HG03108 (cell line): ENCODE results near the gene GLCCI1.

Source experiments
- ATAC-seq: cut with Tn5 transposase; IDR thresholded peaks from one replicate; pipeline ENCODE4 v1.9.1; 2021; ENCODE audit warnings: moderate library complexity; ENCODE audit not compliant: unreplicated experiment

GLCCI1 gene

DNA sequence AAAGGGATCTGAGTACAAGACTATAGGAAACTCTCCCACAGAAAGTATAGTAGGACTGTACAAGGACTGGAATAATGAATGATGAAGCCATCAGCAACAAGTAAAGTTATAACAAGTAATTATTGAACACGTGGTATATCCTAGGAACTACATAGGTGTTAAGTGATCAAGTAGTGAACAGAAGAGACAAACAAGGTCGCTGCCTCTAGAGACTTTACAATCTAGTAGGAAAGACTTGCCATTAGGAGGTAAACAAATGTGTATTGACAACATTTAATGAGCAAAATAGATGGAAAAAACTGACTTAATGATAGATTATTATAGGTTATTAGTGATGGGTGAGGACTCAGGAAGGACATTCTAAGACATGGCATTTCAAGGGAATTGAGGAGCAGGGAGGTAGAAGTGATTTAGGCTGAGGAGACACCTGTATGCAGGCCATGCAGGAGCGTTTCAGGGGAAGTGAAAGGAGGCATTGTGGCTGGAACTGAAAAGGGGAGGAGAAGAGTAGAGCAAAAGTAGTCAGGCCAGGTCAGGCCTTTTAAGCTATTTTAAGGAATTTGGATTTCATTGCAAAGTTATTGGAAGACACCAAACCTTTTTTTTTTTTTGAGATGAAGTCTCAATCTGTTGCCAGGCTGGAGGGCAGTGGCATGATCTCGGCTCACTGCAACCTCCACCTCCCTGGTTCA lies 8.5 kb upstream of the GLCCI1 start:
- ATAC-seq = peak; percentile 96

DNA sequence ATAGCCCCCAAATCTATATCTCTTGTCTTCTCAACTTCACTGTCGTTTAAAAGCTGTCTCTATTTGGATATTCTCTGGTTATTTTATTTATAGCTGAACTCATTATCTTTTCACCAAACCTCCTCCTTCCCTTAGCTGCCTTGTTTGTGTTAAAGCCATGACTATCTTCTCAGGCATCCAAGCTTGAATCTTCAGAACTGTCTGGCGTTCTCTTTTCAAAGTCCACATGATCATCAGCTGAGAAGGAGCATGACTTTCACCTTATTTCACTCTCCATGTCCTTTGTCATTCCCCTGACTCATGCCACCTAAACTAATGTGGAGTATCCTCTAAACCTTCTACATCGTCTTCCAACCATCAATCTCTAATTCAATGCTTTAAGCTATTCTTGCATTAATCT lies 5.7 kb upstream of the GLCCI1 start:
- ATAC-seq = no peak

DNA sequence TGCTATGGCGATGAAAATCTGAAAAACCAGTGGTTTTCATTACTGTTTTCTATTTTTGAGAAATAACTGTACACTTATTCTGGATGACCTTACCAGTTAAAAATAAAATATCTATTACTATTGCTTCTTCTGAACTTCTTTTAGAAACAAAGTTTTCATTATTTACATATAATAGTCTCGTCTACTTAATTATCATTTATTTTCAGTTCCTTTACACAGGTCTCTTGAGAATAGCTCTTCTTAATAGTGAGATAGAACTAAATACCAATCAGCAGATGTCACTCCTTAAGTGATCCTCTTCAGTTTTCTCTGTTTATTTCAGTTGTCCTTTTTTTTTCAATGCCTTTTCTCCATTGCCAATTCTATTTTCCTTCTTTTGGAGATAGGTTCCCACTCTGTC lies 4.3 kb upstream of the GLCCI1 start:
- ATAC-seq = no peak

DNA sequence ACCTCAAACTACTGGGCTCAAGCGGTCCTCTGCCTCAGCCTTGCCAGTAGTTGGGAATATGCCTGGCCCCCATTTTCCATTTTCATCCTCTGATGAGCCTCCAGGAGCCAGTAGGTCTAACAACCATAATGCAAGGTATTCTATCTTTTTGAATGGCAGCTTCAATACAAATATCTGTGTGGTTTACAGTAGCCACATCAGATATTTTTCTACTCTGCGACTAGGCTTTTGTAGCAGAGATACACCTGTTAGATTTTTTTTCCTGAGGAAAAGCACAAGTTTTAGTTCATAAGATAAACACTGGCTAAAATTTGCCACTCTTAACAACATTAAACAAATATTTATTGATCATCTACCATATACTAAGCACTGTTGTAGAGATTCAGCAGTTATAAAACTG lies 3.9 kb upstream of the GLCCI1 start:
- no peak for ATAC-seq

DNA sequence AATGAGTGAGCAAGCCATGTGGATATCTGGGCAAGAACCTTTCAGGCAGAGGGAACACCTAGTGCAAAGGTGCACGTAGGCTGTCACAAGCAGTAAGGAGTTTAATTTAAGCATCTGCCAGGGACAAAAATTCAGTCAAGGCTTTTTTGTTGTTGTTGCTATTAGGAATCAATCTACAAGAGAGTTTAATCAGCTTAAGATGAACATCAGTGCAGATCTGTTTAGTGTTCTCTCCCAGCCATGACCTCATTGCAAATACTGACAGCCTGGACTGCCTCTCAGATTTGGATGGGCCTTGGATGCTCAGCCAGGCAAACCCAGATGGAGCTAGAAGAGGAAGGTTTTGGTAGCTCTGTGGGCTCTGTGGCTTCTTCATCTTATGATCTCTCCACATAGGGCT lies 3.3 kb upstream of the GLCCI1 start:
- no peak for ATAC-seq

DNA sequence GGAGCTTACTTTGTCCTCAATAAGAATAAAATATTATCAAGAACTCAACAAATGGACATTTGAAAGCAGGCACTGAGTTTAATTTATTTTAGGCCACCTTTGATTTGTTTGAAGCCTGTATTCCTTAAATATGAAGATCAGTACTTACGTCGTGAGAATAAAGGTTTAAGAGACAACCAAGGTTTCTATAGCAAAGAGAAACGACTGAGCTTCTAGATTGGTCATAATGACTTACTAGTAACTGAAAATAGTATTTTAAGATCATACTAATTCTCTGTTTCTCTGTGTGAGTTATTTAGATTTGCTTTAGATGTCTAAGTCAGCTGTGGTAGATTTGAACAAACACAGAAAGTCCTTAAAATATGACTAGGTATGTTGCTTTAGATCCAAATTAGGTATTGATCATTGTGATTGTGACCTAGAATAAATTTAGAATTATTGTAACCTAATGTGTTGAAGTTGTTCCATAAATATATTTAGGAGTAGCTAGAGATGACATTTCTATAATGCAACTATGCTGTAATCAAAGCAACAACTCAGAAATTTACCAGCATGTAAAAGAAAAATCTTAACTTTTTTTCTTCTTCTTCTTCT lies 2.4 kb upstream of the GLCCI1 start:
- no peak for ATAC-seq

DNA sequence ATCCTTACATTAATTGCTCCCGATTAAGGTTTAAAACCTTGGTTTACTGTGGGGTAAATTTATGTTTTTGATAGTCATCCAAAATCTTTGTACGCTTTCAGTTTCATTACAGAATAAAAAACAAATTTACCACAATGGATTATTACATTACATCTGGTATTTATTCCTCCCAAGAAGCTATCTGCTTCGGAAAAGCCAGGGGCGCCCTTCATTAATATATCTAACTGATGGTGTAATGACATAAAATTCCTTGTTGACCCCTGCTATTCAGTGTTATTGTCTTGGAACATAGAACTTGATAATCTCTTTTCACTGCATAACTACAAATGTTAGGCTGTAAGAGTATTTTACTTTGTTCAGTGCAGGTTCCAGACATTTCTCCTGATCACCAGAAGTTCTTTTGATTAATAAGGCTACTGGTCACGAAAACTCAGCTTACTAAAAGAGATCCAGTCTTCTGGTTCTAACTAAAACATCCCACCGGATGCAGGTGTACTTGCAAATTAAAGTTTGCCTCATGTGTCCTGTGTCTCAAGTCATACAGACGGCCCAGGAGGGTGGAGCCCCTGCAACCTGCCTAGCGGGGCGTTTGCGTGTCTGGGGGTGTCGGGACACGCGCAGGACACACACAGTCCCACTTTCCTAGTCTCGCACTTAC lies 581 bp upstream of the GLCCI1 start:
- ATAC-seq = no peak

DNA sequence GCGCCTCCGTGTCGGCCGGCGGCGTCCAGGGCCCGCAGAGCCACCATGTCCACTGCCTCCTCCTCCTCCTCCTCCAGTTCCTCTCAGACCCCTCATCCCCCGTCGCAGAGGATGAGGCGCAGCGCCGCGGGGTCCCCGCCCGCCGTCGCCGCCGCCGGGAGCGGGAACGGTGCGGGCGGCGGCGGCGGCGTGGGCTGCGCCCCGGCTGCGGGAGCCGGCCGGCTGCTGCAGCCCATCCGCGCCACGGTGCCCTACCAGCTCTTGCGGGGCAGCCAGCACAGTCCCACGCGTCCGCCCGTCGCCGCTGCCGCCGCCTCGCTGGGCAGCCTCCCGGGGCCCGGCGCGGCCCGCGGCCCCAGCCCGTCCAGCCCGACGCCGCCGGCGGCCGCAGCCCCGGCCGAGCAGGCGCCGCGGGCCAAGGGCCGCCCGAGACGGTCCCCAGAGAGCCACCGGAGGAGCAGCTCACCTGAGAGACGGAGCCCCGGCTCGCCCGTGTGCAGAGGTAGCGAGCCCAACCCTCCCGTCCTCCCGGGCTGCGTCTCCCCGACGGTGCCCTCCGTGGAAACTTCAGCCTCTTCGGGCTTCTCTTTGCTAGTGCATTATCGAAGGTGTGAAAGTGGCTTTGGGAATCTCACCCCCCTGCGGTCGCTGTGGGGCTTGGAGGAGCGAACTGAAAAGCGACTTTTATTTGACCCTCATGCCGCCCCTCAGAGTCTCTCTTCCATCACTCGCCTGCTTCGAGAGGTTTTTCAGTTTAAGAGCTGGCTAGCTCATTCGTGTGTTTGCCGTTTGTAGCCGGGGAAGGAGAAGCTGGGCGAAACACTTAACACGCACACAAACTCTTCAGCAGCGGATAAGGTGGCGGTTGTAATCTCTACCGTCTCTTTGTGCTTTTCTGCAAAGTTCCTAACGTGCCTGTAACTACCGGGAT lies 975 bp downstream of the GLCCI1 start:
- ATAC-seq = no peak

DNA sequence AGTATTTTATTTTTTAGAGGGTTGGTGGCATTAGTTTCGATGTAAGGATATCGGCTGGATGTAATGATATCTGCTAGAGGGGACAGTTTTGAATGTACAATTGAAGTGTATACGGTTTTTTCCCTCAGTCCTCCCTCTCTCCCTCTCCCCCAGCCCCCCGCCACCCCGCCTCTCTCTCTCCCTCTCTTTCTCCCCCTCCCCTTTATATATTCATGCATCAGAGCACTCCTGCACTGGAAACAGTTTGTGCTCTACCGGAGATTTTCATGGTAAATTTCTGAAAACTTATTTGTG lies 1.6 kb downstream of the GLCCI1 start:
- ATAC-seq = no peak

DNA sequence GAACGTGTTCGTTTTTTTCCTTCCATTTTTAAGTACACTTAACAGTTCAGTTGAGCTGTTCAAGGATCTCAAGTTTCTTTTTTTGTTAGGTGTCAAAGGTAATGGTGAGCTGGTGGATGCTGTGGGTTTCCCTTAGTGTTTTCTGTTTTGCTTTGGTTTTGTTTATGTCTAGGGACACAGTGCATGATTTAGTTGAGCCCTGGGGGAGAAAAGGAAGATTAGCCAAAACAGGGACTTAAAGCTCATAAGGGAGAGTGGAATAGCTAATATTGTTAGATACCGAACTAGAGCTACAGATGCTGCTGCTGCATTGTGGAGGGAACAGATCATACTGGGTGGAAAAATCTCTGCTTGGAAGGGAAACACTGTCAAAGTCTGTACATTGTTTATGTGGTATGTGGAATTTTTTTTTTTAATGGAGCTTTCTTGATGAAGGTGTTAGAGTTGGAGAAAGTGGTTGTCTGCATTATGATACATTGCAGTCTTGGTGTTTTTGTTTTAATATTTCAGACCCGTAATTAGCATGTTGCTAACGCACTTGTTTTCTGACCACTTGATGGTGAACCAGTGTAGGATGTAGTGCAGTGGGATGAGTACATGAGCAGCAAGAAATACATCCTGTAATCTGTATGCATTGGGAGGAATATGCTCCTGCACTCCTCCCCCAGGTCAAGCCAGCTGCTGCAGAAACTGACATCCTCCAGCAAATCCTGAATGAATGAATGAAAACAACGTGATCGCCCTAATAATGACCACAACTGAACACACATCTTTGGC lies 2.1 kb downstream of the GLCCI1 start:
- ATAC-seq = no peak

DNA sequence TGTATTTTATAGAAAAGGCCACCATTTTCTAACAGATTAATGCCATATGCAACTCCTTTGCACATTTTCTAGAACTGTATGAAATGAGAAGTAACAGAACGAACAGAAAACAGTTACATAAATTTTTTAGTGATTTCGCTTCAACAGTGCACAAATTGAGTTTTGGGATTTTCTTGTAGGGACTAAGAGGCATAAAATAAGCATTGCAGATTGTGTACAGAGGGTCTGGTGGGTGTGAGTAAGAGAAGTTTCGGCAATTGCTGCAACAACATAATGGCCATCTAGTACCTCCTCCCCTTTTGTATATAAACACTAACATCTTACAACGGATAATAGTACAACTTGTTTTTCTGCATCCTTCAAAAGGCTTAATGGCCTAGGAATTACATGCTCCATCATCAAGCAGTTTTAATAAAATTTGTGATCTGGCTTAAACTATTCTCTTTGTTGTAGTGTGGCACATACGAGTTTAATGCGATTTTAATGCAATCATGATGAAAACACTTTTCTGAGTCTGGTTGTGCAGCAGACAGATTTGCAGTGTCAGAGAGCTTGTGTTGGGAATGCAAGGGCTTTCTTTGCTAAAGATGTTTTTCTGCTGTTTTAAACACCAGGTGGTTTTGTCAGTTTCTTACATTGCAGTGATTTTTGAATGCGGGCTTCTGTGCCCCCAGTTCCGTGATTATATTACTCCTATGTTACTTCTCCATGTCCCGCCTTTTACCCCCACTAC lies 2.9 kb downstream of the GLCCI1 start:
- ATAC-seq = no peak

DNA sequence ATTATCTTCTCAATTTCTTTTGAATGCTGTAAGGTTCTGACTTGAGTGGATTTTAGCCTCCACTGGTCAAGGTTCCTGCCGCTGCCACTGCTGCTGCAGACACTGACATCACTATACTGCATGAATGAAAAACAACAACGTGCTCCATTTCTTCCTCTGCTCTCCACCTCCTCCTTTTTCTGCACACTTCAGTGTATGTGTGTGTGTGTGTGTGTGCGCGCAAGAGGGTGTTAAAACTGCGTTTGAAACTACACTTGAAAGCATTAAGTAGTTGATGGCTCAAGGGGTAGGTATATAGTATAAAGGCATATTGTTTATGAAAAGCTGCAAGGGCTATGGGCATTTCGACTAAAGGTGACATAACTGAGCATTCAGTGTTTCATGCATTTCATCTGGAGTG lies 3.5 kb downstream of the GLCCI1 start:
- ATAC-seq = no peak

DNA sequence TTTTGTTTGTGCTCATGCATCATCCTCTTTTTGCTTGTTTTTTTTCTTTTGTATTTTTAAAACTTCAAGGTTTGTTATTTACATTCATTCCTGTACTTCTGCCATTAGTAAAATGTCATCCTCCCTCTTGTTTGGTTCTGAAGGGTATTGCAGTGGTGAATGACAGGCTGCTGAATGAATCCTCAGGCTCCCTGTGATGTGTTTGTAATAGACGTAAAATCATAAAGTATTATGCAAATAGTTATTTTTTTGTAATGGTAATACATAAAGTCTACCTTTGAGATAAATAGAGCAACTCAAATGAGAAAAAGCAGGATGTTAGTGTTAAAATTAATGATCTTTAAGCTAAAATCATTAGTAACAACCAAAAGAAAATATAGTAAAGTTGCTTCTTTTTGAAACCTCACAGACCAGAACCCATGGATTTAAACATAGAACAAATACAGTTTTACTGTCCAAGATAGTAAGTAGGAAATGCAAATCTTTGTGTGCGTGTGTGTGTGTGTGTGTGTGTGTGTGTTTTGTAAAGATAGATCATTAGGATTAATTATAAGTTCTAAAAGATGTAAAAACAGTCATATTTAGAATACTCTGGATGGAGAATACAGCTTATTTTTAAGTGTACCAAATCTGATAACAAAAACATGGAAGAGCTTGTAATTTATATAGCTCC lies 4.5 kb downstream of the GLCCI1 start:
- ATAC-seq = no peak

DNA sequence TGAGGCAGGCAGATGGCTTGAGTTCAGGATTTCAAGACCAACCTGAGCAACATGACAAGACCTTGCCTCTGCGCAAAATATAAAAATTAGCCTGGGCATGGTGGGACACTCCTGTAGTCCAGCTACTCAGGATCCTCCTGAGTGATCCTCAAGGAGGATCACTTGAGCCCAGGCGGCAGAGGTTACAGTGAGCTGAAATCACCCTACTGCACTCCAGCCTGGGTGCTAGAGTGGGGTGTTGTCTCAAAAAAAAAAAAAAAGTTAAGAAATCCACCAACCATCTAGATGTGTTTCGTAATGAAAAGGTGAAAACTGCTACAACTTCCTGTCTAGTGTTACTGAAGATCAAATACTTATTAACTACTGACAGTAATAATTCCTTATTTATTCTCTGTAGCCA lies 8.1 kb downstream of the GLCCI1 start:
- no peak for ATAC-seq

DNA sequence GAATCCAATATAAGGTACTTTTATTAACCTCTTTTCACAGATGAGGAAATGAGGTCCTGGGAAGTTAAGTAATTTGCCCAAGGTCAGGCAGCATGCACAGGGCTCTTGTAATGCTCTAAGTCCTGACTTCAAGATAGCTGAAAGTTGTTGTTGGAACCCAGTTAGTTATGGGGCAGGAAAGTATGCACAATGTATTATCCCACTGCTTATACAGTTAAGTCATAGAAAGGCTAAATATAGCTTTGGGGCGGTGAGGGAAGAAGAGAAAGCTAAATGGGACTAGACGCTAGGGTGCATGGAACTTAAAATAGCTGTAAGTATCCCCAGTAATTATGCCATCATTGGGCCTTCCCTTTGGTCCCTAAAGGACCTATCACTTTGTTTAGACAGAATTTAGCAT lies 9.2 kb downstream of the GLCCI1 start:
- no peak for ATAC-seq

DNA sequence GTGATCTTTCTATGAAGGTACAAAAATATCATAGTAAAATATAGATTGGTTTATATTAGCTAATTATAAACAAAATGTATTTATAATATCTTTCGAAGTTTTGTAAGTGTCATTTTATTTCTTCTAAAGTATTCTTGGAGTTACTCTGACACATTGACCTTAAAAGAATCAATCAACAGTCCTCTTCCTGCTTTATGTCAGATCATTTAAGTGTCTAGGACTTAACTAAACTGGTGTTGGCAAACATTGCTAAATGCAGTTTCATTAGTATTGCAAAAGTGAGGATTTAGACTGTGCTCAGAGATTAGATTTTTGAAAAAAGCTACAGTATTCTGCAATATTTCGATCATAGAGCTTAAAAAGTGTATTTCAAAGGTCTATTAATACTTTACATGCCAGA lies 10.3 kb downstream of the GLCCI1 start:
- ATAC-seq = no peak

DNA sequence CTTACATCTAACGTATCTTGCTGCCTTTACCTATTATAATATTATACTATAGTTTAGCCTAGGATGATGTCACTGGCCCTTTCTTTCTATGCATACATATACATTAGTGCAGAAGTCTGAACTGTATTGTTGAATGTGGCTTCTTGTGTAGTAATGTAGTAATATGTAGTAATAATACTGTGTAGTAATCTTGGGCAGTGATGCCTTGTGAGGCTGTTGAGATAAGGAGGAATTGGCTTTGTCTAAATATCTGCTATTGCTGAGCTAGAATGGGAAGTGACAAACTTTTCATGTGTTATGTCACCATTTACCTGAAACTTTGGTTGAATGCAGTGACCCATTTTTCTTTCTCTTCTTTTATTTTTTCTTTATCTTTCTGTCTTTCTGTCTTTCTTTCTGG lies 11.0 kb downstream of the GLCCI1 start:
- no peak for ATAC-seq

DNA sequence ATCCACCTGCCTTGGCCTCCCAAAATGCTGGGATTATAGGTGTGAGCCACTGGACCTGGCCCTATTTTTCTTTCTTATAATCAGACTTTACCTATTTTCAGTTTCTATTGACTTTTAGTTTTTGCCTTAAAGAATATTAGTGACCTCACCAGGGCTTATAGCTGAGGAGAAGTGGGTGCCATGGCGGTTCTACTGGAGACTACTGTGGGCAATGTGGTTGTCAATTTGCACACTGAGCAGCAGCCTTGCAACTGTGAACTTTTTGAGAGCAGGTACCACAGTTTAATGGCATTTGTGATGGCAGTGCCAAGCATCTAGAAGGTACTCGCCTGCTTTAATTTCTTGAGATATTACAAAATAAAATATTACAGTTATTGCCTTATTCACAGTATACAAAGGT lies 11.5 kb downstream of the GLCCI1 start:
- no peak for ATAC-seq

DNA sequence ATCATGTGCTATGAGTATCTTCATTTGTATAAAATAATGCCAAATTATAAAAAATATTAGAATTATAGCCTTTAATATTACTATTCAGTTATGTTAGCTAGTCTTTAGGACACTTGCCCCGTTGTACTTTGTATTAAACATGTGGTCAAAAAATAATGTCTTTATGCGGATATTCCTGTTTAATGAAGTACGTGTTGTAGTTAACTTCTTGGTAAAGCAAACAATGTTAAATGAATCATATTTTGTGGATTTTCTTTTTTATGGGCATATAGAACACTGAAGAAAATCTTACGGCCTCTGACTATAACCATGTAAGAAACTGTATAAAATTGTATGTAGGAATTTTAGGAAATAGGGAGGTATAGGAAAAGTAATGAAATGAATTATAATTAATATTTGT lies 14.3 kb downstream of the GLCCI1 start:
- ATAC-seq = no peak

DNA sequence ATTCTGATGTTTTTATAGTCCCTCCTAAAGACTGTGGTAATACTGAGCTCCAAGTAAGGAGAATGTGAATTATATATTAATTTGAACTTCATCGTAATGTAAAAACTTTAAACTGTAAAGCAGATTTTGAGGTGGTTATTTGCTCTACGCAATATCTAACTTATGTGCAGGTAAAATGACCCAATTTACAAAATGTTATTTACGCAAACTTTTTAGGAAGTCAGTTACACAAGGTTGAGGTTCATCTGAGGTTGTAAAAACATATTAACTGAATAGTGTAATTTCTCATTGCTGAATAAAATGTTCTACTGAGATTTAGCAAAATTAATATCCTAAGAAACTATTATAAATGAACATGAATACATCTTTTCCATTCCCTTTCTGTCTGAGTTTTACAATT lies 15.8 kb downstream of the GLCCI1 start:
- ATAC-seq = no peak
